HCT116 (cell line): Measurements from ENCODE around the gene CDC14A.

ENCODE experiments used
- ATF3 ChIP-seq: IDR thresholded peaks from 2 replicates; pipeline ENCODE4 v1.6.1; 2012
- CBX3 ChIP-seq: IDR thresholded peaks from 2 replicates; pipeline ENCODE4 v1.6.1; 2012; ENCODE audit warnings: low read depth
- EGR1 ChIP-seq: IDR thresholded peaks from 2 replicates; pipeline ENCODE4 v1.6.1; 2012; ENCODE audit warnings: low read depth
- EZH2 ChIP-seq: fragments of 200-600 bp; sonication (generic); IDR thresholded peaks from 2 replicates; pipeline ENCODE4 v1.6.1; 2017; ENCODE audit warnings: antibody characterized with exemption, mixed run types
- POLR2A ChIP-seq: IDR thresholded peaks from 2 replicates; pipeline ENCODE4 v1.7.0; 2011; ENCODE audit warnings: borderline replicate concordance; ENCODE audit not compliant: insufficient read depth, insufficient read length; ENCODE audit errors: extremely low read depth
- POLR2AphosphoS5 ChIP-seq: IDR thresholded peaks from 2 replicates; pipeline ENCODE4 v1.6.1; 2011; ENCODE audit warnings: mild to moderate bottlenecking, low read depth, low read length, moderate library complexity
- SIN3A ChIP-seq: IDR thresholded peaks from 2 replicates; pipeline ENCODE4 v1.6.1; 2012; ENCODE audit warnings: low read depth
- YY1 ChIP-seq: IDR thresholded peaks from 2 replicates; pipeline ENCODE4 v1.6.1; 2011; ENCODE audit warnings: low read length, low read depth, moderate library complexity, mild to moderate bottlenecking; ENCODE audit not compliant: insufficient replicate concordance; ENCODE audit errors: extremely low read depth
- ZFX ChIP-seq: fragments of 450-650 bp; IDR thresholded peaks from 2 replicates; pipeline ENCODE4 v1.6.1; 2017
- TF ChIP-seq, protein P1 (sequence below), 3 experiments: fragments of 200-600 bp in 1 of 3; sonication (generic) in 1 of 3; IDR thresholded peaks in 2 of 3; conservative IDR thresholded peaks in 1 of 3; 2 replicates each; pipeline ENCODE4 v1.5.1; 2012 to 2017; ENCODE audit warnings: low read depth in 2 of 3, low read length in 2 of 3, antibody characterized with exemption in 1 of 3, borderline replicate concordance in 1 of 3, control low read depth in 1 of 3, mild to moderate bottlenecking in 1 of 3, mixed read lengths in 1 of 3, mixed run types in 1 of 3, moderate library complexity in 1 of 3; ENCODE audit not compliant: insufficient read depth in 1 of 3
- TF ChIP-seq, protein P2 (sequence below): IDR thresholded peaks from 2 replicates; pipeline ENCODE4 v1.6.1; 2012

DNA sequence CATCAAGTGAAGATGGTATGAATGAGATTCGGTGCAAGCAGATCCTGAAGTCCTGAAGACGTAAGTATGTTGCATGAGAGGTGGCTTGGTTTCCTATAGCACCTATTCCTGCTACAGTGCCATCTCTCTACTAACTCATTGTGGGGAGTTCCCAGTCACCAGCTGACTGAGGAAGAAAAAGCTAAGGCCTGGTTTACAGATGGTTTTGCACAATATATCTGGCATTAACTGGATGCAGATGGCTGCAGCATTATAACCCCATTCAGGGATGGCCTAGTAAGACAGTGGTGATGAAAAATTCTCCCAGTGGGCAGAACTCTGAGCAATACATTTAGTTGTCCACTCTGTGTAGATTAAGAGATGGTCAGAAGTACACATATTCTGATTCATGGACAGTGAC lies 49.6 kb upstream of the CDC14A start:
- TF ChIP-seq, protein P1, sequence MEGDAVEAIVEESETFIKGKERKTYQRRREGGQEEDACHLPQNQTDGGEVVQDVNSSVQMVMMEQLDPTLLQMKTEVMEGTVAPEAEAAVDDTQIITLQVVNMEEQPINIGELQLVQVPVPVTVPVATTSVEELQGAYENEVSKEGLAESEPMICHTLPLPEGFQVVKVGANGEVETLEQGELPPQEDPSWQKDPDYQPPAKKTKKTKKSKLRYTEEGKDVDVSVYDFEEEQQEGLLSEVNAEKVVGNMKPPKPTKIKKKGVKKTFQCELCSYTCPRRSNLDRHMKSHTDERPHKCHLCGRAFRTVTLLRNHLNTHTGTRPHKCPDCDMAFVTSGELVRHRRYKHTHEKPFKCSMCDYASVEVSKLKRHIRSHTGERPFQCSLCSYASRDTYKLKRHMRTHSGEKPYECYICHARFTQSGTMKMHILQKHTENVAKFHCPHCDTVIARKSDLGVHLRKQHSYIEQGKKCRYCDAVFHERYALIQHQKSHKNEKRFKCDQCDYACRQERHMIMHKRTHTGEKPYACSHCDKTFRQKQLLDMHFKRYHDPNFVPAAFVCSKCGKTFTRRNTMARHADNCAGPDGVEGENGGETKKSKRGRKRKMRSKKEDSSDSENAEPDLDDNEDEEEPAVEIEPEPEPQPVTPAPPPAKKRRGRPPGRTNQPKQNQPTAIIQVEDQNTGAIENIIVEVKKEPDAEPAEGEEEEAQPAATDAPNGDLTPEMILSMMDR (IDR thresholded peaks at IDR 0.05 in 2 of 3, conservative IDR thresholded peaks at IDR 0.05 in 1 of 3; ENCODE audit: borderline replicate concordance in 1 of 3, insufficient read depth in 1 of 3, low read depth in 2 of 3, low read length in 2 of 3): no peak
- TF ChIP-seq, protein P2, sequence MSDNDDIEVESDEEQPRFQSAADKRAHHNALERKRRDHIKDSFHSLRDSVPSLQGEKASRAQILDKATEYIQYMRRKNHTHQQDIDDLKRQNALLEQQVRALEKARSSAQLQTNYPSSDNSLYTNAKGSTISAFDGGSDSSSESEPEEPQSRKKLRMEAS: no peak
- TF ChIP-seq ATF3 (no peak), YY1 (no peak), POLR2A (no peak), POLR2AphosphoS5 (no peak), EZH2 (no peak), SIN3A (no peak), CBX3 (no peak), ZFX (no peak), EGR1 (no peak)
